Brain microvascular endothelial cell (primary cell): ENCODE measurements around the gene CISD3.

Experiments used
- DNase-seq: peaks from one replicate; pipeline ENCODE4 v3.0.0-alpha.2; 2020
- H3K27ac ChIP-seq: fragments of 250-450 bp; sonication (Bioruptor Pico); 2 replicates; pipeline ENCODE4 v1.5.1; 2020; ENCODE audit warnings: mild to moderate bottlenecking, moderate library complexity
- H3K27me3 ChIP-seq: fragments of 250-450 bp; sonication (Bioruptor Pico); replicated peaks from 2 replicates; pipeline ENCODE4 v1.5.1; 2020; ENCODE audit warnings: mild to moderate bottlenecking
- H3K36me3 ChIP-seq: fragments of 250-450 bp; sonication (Bioruptor Pico); replicated peaks from 2 replicates; pipeline ENCODE4 v1.5.1; 2020; ENCODE audit warnings: mild to moderate bottlenecking
- H3K4me3 ChIP-seq: 2 replicates; pipeline ENCODE4 v1.5.1; 2011; ENCODE audit warnings: low read depth, mild to moderate bottlenecking, control low read depth, low read length, moderate library complexity
- in situ Hi-C: cut with HindIII; loops from 2 replicates; pipeline ENCODE4 v1.10.0; 2017; ENCODE audit warnings: low sequenced_read_pairs, low pct_ligation_motif_present
- TF ChIP-seq, protein P1 (sequence below): IDR thresholded peaks from 2 replicates; pipeline ENCODE4 v1.5.1; 2011; ENCODE audit warnings: low read depth, mild to moderate bottlenecking, moderate library complexity, low read length, control low read depth, inconsistent platforms; ENCODE audit errors: missing control alignments

Gene CISD3

DNA sequence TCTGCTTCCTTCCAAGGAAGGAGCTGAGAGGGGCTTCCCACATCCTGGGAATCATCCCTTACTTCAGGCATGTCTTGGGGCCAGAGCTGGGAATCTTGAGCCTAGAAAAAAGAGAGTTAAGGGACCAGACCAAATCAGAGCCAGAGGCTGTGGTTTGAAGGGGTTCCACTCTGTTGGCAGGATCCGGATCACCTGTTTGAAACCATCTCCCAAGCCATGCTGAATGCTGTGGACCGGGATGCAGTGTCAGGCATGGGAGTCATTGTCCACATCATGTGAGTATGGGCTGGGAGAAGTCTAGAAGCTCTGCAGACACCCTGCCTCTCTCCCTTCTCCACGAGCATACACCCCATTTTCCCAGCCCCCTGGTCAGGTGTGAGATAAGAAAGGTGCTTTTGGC, 32.1 kb downstream of the CISD3 start:
- Histone ChIP-seq H3K4me3 (no peak overlapping the region), H3K36me3 (peaks cover 76% of the 10 kb centered on the region), H3K27ac (no peak overlapping the region), H3K27me3 (no peaks in the 10 kb centered on the region)
- TF ChIP-seq, protein P1, sequence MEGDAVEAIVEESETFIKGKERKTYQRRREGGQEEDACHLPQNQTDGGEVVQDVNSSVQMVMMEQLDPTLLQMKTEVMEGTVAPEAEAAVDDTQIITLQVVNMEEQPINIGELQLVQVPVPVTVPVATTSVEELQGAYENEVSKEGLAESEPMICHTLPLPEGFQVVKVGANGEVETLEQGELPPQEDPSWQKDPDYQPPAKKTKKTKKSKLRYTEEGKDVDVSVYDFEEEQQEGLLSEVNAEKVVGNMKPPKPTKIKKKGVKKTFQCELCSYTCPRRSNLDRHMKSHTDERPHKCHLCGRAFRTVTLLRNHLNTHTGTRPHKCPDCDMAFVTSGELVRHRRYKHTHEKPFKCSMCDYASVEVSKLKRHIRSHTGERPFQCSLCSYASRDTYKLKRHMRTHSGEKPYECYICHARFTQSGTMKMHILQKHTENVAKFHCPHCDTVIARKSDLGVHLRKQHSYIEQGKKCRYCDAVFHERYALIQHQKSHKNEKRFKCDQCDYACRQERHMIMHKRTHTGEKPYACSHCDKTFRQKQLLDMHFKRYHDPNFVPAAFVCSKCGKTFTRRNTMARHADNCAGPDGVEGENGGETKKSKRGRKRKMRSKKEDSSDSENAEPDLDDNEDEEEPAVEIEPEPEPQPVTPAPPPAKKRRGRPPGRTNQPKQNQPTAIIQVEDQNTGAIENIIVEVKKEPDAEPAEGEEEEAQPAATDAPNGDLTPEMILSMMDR = no peak
- in situ Hi-C loops = no loop called here
- DNase-seq = no peak

DNA sequence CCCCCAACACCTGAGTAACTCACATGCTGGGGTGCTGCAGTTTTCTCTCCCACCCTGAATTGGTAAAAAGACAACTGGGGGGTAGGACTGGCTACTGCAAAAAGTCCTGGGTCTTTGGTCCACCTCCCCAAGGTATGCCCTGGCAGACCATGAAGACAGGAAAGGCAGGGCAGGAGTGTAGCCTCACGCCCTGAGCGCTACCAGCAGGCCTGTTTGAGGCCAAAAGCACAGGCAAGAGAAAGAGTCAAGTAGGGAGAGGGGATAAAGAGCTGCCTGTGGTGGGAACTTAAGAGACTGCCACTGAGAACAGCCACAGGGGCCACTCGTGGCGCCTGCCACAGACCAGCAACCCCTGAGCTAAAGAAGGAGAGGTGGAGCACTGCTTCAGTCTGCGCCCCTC, 36.2 kb downstream of the CISD3 start:
- Histone ChIP-seq H3K36me3 (peaks cover 72% of the 10 kb centered on the region), H3K27ac (no peak overlapping the region), H3K27me3 (no peaks in the 10 kb centered on the region), H3K4me3 (no peak overlapping the region)
- DNase-seq = no peak
- TF ChIP-seq, protein P1 = no peak
- in situ Hi-C loops = no loop called here

DNA sequence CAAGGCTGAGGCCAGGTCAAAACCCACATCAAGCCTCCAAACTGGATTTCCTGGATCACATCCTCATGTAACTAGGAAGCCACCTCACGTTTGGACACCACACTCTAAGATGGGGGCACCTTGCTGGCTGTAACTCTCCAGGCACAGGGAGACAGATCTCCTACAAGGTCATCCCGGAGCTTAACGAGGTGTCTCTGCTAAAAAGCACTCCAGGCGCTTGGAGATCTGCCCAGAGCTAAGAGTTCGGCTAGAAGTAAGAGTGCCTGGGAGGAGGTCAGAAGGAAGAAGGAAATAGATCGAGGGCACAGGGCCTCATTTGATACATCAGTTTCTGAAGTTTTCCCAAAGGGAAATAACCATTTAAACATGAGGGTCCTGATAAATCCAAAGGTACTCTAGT, 38.3 kb downstream of the CISD3 start:
- peaks cover 79% of the 10 kb centered on the region for H3K36me3 ChIP-seq
- DNase-seq = no peak
- no peak overlapping the region for H3K27ac ChIP-seq
- in situ Hi-C loops = no loop called here
- no peaks in the 10 kb centered on the region for H3K27me3 ChIP-seq
- TF ChIP-seq, protein P1 = no peak
- no peak overlapping the region for H3K4me3 ChIP-seq

DNA sequence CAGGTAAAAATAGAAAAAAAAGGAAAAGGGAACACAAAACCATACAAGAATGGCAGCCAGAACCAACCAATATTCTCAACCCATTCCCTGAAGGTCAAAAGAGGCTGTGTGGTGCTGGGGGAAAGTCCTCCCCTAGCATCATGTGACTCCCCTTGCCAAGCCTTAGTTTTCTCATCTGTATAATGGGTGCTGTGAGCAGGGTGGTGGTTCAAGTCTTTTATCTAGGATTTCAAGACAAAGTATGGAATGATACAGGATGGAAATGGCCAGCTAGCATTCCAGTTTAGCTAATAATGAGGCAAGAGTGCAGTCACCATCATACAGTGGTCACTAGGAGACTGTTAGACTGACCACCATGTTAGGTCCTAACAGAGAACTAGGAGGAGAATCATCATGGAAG, 43.1 kb downstream of the CISD3 start:
- Histone ChIP-seq H3K36me3 (peaks cover 73% of the 10 kb centered on the region), H3K27me3 (no peaks in the 10 kb centered on the region), H3K4me3 (no peak overlapping the region), H3K27ac (no peak overlapping the region)
- in situ Hi-C loops = no loop called here
- no peak for DNase-seq
- TF ChIP-seq, protein P1 = no peak

DNA sequence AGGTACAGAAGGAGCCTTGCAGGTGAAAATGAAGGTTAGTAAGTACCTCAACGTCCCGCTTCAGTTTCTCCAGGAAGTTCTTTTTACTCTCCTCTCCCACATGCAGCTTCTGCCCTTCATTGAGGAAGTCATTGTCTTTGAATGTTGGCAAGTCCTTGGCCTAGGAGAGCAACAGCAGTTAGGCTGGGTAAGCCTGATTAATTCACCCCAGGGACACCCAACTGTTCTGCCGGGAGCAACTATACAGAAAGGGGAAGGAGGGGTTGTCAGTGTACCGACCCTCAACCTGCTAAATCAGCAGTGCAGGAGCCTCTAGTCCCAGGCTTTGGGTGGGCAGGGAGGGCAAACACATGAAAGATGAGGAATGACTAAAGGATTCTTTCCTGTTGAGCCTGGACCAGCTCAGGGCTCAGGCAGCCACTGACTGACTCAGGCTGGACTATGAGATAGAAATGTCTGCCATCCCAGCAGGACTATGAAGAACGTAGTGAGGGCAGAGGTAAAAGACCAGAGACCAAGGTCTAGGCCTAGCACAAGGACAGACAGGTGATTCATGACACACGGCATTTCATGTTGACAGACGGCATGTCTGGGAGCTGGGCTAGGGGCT, 47.6 kb downstream of the CISD3 start:
- H3K36me3 ChIP-seq = peaks cover 80% of the 10 kb centered on the region
- H3K4me3 ChIP-seq = no peak overlapping the region
- H3K27me3 ChIP-seq = no peaks in the 10 kb centered on the region
- in situ Hi-C loops = no loop called here
- H3K27ac ChIP-seq = no peak overlapping the region
- no peak for DNase-seq
- TF ChIP-seq, protein P1 = no peak
